Cardiac fibroblast (primary cell): ENCODE results near the gene ETV3L.

Experiments
- DNase-seq, 2 donors: peaks; one replicate each; pipeline versions ENCODE4 v3.0.0 to v3.0.0-alpha.2; 2010; ENCODE audit warnings: low read depth in 2 of 2
- H3K4me3 ChIP-seq, 2 donors: replicated peaks in 1 of 2; 1 replicate in 1 of 2; 2 replicates in 1 of 2; pipeline ENCODE4 v1.5.1; 2011; ENCODE audit warnings: low read depth in 2 of 2, low read length in 2 of 2, mild to moderate bottlenecking in 2 of 2, moderate library complexity in 1 of 2
- TF ChIP-seq, protein P1 (sequence below): IDR thresholded peaks from one replicate; pipeline ENCODE4 v1.5.1; 2011; ENCODE audit warnings: low read depth, mild to moderate bottlenecking, low read length, inconsistent platforms

Gene ETV3L

DNA sequence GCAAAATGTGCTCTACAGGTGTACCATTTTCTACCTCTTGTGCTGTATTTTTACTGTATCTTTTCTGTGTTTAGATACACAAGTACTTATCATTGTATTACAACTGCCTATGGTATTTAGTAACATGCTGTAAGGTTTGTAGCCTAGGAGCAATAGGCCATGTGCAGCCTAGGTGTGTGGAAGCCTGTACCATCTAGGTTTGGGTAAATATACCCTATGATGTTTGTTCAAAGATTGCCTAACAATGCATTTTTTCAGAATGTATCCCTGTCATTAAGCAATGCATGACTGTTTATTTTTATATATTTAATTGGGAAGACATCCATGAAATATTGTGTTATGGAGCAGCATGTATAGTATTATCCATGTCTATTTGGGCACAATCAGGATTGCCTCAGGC, 11.0 kb downstream of the ETV3L start:
- no peak overlapping the region for H3K4me3 ChIP-seq
- DNase-seq = no peak

DNA sequence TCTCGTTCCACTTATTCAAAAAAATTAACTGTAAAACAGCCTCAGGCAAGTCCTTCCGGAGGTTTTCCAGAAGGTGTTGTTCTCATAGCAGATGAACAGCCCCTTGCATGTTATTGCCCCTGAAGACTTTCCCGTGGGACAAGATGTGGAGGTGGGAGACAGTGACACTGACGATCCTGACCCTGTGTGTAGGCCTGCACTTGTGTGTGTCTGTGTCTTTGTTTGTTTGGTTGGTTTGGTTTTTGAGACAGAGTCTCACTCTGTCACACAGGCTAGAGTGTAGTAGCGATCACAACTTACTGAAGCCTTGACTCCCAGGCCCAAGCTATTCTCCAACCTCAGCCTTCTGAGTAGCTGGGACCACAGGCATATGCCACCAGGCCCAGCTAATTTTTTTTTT, 12.6 kb downstream of the ETV3L start:
- DNase-seq = no peak
- TF ChIP-seq, protein P1, sequence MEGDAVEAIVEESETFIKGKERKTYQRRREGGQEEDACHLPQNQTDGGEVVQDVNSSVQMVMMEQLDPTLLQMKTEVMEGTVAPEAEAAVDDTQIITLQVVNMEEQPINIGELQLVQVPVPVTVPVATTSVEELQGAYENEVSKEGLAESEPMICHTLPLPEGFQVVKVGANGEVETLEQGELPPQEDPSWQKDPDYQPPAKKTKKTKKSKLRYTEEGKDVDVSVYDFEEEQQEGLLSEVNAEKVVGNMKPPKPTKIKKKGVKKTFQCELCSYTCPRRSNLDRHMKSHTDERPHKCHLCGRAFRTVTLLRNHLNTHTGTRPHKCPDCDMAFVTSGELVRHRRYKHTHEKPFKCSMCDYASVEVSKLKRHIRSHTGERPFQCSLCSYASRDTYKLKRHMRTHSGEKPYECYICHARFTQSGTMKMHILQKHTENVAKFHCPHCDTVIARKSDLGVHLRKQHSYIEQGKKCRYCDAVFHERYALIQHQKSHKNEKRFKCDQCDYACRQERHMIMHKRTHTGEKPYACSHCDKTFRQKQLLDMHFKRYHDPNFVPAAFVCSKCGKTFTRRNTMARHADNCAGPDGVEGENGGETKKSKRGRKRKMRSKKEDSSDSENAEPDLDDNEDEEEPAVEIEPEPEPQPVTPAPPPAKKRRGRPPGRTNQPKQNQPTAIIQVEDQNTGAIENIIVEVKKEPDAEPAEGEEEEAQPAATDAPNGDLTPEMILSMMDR = no peak
- no peak overlapping the region for H3K4me3 ChIP-seq

More for the DNA sequence above, 11.0 kb downstream of the ETV3L start:
- TF ChIP-seq, protein P1 = no peak

DNA sequence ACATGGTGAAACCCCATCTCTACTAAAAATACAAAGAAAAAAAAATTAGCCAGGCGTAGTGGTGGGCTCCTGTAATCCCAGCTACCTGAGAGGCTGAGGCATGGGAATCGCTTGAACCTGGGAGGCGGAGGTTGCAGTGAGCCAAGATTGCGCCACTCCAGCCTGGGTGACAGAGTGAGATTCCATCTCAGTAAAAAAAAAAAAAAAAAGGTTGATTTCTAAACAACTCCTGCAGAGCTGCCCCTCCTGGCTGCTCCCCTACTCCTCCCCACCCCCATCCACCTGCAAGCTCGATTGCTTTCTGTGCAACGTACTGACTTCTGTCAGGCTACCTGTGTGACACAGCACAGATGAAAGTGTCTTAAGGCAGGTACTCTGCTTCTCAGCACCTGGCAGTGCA, 13.3 kb downstream of the ETV3L start:
- no peak for DNase-seq
- H3K4me3 ChIP-seq = no peak overlapping the region
- TF ChIP-seq, protein P1 = no peak

DNA sequence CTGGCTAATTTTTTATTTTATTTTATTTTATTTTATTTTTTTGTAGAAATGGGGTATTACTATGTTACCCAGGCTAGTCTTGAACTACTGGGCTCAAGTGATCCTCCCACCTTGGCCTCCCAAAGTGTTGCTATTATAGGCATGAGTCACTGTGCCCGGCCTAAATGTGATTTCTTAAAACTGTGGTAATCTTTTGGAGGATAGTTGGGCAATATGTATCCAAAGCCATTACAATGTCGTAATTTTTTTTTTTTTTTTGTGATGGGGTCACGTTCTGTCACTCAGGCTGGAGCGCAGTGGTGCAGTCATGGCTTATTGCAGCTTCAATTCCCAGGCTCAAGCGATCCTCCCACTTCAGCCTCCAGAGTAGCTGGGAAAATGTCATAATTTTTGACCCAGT, 14.2 kb downstream of the ETV3L start:
- peak; percentile 47 to 65 for DNase-seq
- H3K4me3 ChIP-seq = no peak overlapping the region
- TF ChIP-seq, protein P1 = no peak

DNA sequence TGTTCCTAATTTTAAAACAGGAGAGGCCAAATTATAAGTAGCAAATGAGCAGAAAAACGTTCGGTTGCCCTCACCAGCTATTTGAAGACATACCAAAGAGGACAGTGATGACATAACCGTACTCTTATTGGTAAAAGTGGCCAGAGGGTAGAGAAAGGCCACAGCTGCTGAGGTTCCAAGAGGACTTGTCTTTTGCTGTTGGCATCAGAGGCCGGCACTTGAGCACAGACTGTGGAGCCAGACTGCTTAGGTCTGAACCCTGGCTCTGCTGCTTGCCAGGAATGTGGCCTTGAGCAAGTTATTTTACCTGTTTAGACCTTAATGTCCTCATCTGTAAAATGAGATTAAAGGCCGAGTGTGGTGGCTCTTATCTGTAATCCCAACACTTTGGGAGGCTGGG, 14.9 kb downstream of the ETV3L start:
- TF ChIP-seq, protein P1 = no peak
- no peak for DNase-seq

DNA sequence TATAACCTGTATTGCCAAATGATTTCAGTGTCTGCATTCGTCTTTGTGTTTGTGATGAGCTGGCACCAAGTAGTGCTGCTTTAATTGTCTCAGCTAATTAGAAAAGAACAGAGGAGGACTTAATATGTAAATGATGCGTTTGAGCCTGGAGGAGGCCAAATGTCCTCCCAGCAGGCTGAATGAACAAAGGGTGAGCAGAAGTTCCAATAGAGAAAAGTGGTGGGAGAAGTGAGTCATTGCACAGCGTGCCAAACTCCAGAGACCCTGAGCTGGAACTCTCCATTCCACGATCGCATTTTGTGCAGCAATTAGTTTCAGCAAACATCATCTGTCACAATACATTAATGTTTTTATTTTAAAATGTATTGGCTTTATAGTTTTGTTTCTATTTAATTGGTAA, 17.9 kb downstream of the ETV3L start:
- TF ChIP-seq, protein P1 = no peak
- DNase-seq = no peak

More for the DNA sequence above, 14.9 kb downstream of the ETV3L start:
- H3K4me3 ChIP-seq = no peak overlapping the region

DNA sequence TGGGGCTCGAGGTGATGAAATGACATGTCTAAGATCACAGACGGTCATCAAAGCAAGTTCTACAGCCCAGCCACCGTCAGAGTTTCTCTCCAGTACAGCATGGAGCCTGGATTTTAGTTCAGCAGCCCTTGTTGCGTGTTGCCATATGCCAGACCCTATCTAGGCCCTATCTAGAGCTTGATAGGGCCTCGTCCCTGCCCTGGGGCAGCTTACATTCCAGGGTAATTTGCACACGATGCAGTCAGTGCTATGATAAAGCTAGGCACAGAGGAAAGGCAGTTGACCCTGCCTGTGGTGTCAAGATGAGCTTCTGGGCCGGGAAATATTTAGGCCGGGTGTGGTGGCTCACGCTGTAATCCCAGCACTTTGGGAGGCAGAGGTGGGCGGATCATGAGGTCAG, 18.9 kb downstream of the ETV3L start:
- H3K4me3 ChIP-seq = no peak overlapping the region
- TF ChIP-seq, protein P1 = no peak
- DNase-seq = no peak

More for the DNA sequence above, 17.9 kb downstream of the ETV3L start:
- H3K4me3 ChIP-seq = no peak overlapping the region
